ENCODE measurements around the gene TCEAL9. TPM values are rescaled to one million over a fixed set of nuclear protein-coding genes. Genes with fewer than 3 reads are reported as not detected.

The TCEAL9 gene
- polyA plus RNA-seq, 3 donors: 0.49 to 2.2 (median 0.49) TPM

DNA sequence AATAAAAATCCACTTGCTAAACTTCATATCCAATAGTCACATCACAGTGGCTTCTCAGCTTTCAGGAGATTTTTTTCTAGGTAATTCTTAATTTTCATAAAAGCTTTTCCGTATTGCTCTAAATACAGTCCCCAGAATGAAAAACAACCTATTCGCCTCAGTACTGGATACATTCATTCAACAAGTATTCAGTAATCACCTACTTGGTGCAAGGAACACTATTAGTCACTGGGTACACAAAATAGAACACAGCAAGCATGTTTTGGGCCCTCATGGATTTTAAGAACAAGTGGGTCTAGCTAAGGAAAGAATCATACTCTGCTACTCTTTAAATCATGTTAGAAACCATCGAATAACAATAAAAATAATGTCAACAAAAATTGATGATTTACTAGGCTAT is 17.3 kb downstream of the TCEAL9 start:
- H3K9me3 Mint-ChIP-seq: peaks cover 0 to 3% (median 0%) of the 10 kb centered on the region in 7 donors
- no peaks in the 10 kb centered on the region for H3K9me3 ChIP-seq (replicated peaks in 1 of 2; ENCODE audit: control insufficient read depth in 1 of 2, insufficient read depth in 1 of 2, low read length in 2 of 2)
- H3K27me3 ChIP-seq (ENCODE audit: control insufficient read depth in 2 of 2, insufficient read depth in 2 of 2, low read length in 2 of 2): no peaks in the 10 kb centered on the region
- WGBS (ENCODE audit: insufficient coverage): no CpG with 5 or more reads among the region's 3 CpGs
- no peaks in the 10 kb centered on the region for H3K36me3 ChIP-seq (replicated peaks in 1 of 2; ENCODE audit: control insufficient read depth in 1 of 2, insufficient read depth in 2 of 2, low read length in 2 of 2)
- H3K4me3 Mint-ChIP-seq: no peak overlapping the region
- peaks cover 8% of the 10 kb centered on the region for H3K4me1 Mint-ChIP-seq
- no peak overlapping the region for H3K27ac ChIP-seq (ENCODE audit: low read depth in 1 of 2, low read length in 2 of 2)
- no peaks in the 10 kb centered on the region for H3K79me2 ChIP-seq (ENCODE audit: insufficient read depth, low read length)
- no peak overlapping the region for H3K9ac ChIP-seq (ENCODE audit: insufficient read depth, low read length, poor library complexity, severe bottlenecking)
- peaks cover 2 to 7% (median 6%) of the 10 kb centered on the region in 3 donors for H3K27me3 Mint-ChIP-seq (ENCODE audit: low read depth in 3 of 3)
- peaks cover 3 to 8% of the 10 kb centered on the region in 2 donors for H3K4me1 ChIP-seq (ENCODE audit: control insufficient read depth in 1 of 2, insufficient read depth in 2 of 2, low read length in 2 of 2)
- no peak overlapping the region for H3K4me2 ChIP-seq (replicated peaks; ENCODE audit: extremely low read depth, low read length, poor library complexity, severe bottlenecking)
- H2AFZ ChIP-seq (ENCODE audit: insufficient read depth, low read depth, low read length, poor library complexity, severe bottlenecking): no peak overlapping the region
- H3K36me3 Mint-ChIP-seq: no peaks in the 10 kb centered on the region
- H4K20me1 ChIP-seq (ENCODE audit: insufficient read depth, low read length): no peaks in the 10 kb centered on the region
- H3K27ac Mint-ChIP-seq: no peak overlapping the region
- H3K4me3 ChIP-seq (replicated peaks in 1 of 3; ENCODE audit: low read depth in 2 of 3, low read length in 3 of 3): no peak overlapping the region
- DNase-seq: no peak
- TF ChIP-seq, protein P1, sequence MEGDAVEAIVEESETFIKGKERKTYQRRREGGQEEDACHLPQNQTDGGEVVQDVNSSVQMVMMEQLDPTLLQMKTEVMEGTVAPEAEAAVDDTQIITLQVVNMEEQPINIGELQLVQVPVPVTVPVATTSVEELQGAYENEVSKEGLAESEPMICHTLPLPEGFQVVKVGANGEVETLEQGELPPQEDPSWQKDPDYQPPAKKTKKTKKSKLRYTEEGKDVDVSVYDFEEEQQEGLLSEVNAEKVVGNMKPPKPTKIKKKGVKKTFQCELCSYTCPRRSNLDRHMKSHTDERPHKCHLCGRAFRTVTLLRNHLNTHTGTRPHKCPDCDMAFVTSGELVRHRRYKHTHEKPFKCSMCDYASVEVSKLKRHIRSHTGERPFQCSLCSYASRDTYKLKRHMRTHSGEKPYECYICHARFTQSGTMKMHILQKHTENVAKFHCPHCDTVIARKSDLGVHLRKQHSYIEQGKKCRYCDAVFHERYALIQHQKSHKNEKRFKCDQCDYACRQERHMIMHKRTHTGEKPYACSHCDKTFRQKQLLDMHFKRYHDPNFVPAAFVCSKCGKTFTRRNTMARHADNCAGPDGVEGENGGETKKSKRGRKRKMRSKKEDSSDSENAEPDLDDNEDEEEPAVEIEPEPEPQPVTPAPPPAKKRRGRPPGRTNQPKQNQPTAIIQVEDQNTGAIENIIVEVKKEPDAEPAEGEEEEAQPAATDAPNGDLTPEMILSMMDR (IDR thresholded peaks at IDR 0.05): no peak
- intact Hi-C loops (cut with micrococcal nuclease): no loop called here

DNA sequence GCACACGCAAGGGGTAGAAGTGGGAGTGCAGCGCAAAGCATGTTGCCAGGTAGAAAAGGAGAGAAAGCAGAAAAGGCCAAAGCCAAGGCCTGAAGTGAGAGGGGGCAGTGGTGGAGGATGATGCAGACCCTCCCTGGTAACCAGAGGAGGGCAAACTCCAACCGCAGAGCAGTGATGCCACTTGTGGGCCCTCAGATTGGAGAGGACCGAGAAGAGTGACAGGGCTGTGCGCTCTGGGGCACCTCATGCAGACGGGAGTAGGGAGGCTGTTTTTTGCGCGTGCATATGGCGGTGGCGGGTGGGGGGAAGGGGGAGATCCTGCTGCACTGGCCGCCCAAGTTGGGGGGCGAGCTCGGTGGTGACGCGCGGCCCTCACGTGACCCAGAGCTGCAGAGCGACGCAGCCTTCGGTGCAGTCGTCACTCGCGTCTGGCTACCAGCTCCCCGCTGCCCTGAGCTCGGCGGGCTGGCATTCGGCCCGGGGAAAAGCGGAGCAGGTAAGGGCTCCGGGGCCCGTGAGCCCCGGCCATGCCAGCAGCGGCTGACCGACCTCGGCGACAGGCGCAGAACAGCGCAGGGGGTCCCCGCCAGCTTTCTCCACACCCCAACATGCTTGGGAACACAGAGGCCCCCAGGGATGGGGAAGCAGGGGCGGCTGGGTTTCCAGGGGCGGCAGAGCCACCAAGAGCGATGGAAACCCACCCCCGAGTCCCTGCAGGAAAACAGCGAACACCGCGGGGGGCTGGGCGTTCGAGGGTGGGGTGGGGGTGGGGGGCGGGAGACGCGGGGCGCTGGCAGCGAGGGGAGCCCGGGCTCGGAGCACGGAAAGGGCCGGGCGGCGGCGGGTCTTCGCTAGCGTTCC is 20.0 kb downstream of the TCEAL9 start, which contains the start of gene BEX3:
Gene BEX3 (plus strand): TSS at position 421 of the 861 bp plus-strand sequence. CDS start 984 bp downstream, outside the sequence.
- no peaks in the 10 kb centered on the region for H4K20me1 ChIP-seq (ENCODE audit: insufficient read depth, low read length)
- peak within 1 kb of the TSS; percentile 70 for H2AFZ ChIP-seq (ENCODE audit: insufficient read depth, low read depth, low read length, poor library complexity, severe bottlenecking)
- H3K4me1 ChIP-seq (ENCODE audit: control insufficient read depth in 1 of 2, insufficient read depth in 2 of 2, low read length in 2 of 2): peaks cover 3 to 8% of the 10 kb centered on the region in 2 donors
- H3K79me2 ChIP-seq (ENCODE audit: insufficient read depth, low read length): no peaks in the 10 kb centered on the region
- H3K4me2 ChIP-seq (replicated peaks; ENCODE audit: extremely low read depth, low read length, poor library complexity, severe bottlenecking): peak within 1 kb of the TSS; percentile 73
- intact Hi-C loops (cut with micrococcal nuclease): no loop called here
- DNase-seq: peak in 1 of 3 donors; percentile 17
- H3K27me3 Mint-ChIP-seq (ENCODE audit: low read depth in 3 of 3): peaks cover 4 to 7% (median 4%) of the 10 kb centered on the region in 3 donors
- H3K9ac ChIP-seq (ENCODE audit: insufficient read depth, low read length, poor library complexity, severe bottlenecking): peak within 1 kb of the TSS; percentile 27
- TF ChIP-seq, protein P1 (IDR thresholded peaks at IDR 0.05): no peak
- H3K36me3 Mint-ChIP-seq: no peaks in the 10 kb centered on the region
- H3K4me1 Mint-ChIP-seq: peaks cover 8% of the 10 kb centered on the region
- H3K27ac ChIP-seq (ENCODE audit: low read depth in 1 of 2, low read length in 2 of 2): no peak within 1 kb of the TSS
- 0% methylated on average over 20 of the region's 62 CpGs for WGBS (ENCODE audit: insufficient coverage)
- peak within 1 kb of the TSS; percentile 73 to 82 for H3K4me3 Mint-ChIP-seq
- peak within 1 kb of the TSS in 1 of 7 donors; percentile 6 for H3K27ac Mint-ChIP-seq
- peak within 1 kb of the TSS; percentile 31 to 67 (median 43) for H3K4me3 ChIP-seq (replicated peaks in 1 of 3; ENCODE audit: low read depth in 2 of 3, low read length in 3 of 3)
- H3K36me3 ChIP-seq (replicated peaks in 1 of 2; ENCODE audit: control insufficient read depth in 1 of 2, insufficient read depth in 2 of 2, low read length in 2 of 2): no peaks in the 10 kb centered on the region
- peaks cover 0 to 3% (median 0%) of the 10 kb centered on the region in 7 donors for H3K9me3 Mint-ChIP-seq
- no peaks in the 10 kb centered on the region for H3K9me3 ChIP-seq (replicated peaks in 1 of 2; ENCODE audit: control insufficient read depth in 1 of 2, insufficient read depth in 1 of 2, low read length in 2 of 2)
- H3K27me3 ChIP-seq (ENCODE audit: control insufficient read depth in 2 of 2, insufficient read depth in 2 of 2, low read length in 2 of 2): no peaks in the 10 kb centered on the region
